ENCODE measurements around the gene PLCH1.

DNA sequence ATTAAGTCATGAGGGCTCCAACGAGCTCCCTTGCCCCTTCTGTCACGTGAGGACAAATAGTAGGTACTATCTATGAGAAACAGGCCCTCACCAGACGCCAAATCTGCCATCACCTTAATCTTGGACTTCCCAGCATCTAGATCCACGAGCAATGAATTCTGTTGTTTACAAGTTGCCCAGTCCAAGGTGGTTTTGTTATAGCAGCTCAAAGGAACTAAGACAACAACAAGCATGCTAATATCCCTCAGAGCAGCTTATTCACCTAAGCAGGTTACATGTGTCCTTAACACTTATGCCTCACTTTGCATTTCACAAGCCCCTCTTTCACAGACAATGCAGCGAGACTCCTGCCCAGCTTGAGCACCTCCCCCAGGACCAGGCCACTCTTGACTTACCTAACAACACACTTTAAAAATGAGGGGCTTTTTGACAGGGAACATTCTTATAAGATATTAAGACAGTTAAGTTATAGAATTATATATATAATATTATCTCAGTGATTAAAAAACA lies 219.5 kb downstream of the PLCH1 start:
- TF ChIP-seq, protein P1, sequence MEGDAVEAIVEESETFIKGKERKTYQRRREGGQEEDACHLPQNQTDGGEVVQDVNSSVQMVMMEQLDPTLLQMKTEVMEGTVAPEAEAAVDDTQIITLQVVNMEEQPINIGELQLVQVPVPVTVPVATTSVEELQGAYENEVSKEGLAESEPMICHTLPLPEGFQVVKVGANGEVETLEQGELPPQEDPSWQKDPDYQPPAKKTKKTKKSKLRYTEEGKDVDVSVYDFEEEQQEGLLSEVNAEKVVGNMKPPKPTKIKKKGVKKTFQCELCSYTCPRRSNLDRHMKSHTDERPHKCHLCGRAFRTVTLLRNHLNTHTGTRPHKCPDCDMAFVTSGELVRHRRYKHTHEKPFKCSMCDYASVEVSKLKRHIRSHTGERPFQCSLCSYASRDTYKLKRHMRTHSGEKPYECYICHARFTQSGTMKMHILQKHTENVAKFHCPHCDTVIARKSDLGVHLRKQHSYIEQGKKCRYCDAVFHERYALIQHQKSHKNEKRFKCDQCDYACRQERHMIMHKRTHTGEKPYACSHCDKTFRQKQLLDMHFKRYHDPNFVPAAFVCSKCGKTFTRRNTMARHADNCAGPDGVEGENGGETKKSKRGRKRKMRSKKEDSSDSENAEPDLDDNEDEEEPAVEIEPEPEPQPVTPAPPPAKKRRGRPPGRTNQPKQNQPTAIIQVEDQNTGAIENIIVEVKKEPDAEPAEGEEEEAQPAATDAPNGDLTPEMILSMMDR (IDR thresholded peaks at IDR 0.05; ENCODE audit: low read depth, low read length) = no peak
- no peak for TF ChIP-seq EZH2phosphoT487 (IDR thresholded peaks at IDR 0.05; ENCODE audit: low read depth)
